GM18858 (cell line): Measurements from ENCODE around the gene ATP10B.
"Not testable (repeated sequence)": the region's sequence is repeated elsewhere in the genome, so short reads cannot be mapped to it uniquely, and the experiment has no call there.

Experiments used
- ATAC-seq: cut with Tn5 transposase; IDR thresholded peaks from one replicate; pipeline ENCODE4 v1.9.1; 2021; ENCODE audit not compliant: unreplicated experiment

Gene ATP10B

DNA sequence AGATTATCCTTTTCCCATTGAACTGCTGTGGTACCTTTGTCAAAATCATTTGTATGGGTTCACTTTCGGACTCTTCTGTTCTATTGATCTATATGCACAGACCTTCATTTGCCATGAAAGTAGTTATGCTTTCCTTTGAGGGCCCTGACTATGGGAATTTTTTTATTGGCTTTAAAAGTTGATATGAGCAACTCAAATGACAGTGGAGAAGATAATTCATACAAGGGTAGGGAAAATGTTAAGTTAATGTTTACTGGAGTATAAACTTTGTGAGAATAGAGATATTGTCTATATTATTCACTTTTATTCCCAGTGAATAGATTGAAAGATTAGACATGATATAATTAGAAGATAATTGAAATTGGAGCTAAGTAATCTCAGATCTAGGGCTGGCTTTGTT, 94.8 kb downstream of the ATP10B start:
- ATAC-seq, result no peak

DNA sequence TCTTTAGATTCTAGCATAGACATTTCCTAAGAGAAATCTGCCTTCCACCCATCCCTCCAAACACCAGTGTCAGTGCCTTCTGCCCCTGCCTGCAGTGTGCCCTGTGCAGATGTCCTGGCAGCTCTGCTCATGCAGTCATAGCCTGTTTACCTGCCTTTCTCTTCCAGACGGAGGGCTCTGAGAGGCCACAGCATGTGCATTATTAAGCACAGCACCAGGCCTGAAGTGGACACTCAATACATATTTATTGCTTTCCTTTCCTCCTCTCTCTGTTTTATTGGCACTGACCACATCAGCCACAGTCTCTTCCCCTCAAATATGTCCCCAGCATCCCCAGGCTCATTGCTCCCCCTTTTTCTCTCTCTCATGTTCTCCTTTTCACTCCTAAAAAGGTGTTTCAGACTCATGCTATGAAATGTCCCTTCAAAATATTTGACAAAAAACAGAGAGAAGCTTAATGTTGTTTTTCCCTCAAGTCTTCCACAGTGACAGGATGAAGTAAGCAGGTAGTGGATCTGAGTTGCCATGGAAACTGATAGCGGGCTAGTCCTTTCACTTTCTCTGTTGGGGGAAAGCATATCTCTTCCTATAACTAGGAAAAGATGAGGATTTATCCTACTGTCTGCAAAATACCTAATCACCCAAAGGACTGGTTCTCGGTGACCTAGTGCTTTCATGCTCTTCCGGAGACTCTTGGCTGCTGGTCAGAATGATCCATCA, 100.9 kb downstream of the ATP10B start:
- ATAC-seq, result no peak

DNA sequence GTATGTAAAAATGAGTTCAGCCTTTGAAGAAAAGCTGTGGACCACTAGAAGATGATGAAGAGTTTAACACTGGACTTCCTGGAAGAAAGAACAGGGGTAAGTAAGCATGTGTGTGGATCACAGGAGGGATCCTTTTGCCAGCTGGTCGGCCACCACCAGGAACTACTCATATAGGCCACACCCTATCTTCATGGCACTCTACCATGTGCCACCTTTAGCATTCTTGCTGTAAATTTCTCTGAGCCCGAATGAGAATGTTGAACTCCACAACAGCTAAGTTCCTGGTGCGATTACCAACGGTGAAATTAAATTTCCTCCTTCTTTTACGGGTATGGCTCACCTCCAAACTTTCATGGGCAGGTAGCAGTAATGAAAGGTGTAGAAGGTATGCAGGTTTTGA, 102.3 kb downstream of the ATP10B start:
- ATAC-seq, result no peak

DNA sequence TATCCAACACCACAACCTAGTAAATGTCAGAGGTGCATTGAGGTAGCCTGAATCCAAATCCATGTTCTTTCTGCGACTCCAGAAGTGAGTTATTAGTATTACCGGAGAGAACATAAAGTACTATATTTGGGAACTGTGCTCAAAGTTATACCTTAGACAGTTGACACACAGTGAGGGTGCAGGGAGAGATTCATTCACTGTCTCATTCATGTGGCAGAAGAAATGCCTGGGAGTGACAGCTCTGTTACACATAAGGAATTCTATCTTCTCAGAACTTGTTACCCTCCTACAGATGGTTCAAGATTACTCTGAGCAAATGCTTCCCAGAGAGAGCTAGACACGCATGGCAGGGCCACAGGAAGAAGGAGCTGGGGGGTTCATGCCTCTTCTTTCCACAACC, 103.0 kb downstream of the ATP10B start:
- ATAC-seq, result no peak

DNA sequence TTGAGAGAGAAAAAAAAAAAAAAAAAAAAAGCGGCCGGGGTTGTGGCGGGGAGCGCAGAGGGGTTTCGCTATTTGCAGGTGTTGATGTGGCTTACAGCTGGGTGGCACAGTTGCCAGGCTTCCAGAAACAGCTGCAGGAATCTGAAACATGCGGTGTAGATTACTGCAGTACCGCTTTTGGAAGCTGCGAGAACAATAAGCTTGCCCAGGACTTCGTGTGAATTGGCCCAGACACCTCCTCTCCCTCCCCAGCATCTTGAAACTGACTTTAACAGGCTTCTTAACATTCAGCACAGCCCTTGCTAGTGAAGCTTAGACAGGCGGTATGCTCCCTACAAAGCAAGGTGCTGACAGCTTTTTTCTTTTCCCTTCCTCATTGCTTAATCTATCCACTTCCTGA, 104.0 kb downstream of the ATP10B start:
- ATAC-seq, result no peak

DNA sequence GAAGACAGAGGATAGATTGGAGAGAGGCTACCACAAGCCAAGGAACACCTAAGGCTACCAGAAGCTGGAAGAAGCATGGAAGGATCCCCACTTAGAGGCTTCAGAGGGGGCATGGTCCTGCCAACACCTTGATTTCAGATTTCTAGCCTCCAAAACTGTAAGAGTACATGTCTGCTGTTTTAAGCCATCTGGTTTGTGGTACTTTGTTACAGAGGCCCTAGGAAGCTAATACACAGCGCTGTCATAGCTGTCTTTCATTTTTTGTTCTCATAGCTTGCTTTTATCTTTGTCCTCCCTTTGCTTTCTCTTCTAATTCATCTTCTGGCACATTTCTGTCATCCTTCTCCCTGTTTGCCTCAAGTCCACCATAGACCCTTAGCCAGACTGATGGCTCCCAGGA, 104.5 kb downstream of the ATP10B start:
- ATAC-seq, result no peak

DNA sequence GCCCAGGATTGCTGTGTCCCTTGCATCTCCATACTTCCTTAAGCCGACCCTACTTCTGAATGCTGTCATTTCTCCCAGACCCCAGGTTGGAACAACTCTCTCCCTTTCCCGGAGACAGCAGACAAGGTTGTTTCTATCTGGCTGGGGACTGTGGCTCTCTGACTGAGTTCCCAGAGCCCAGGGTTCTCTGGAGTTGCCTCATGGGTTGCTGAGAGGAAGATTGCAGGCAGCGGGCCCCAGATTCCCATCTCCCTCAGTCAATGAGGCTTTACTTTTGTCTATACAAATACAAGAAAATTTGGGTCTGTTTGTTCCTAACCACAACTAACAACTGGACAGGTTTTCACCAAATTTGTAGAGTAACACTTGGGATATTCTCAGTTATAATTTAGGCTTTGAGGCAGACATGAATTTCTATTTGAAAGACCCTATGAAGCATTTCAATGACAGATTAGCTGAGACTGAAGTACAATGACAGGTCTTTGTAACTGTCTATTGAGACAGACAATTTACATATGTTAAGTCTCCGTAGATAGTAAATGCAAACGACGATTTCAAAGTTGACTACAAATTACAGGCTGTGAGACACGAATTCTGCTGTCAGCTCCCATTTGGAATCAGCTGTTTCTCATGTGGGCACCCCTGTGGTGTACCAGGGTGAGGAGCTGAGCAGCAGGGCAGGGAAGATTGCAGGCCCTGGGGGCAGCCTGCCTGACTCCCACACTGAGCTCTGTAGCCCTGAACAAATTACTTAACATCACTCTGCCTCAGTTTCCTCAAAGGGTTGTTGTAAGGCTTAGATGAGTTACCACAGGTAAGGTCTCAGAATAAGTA, 107.5 kb downstream of the ATP10B start:
- ATAC-seq, result no peak

DNA sequence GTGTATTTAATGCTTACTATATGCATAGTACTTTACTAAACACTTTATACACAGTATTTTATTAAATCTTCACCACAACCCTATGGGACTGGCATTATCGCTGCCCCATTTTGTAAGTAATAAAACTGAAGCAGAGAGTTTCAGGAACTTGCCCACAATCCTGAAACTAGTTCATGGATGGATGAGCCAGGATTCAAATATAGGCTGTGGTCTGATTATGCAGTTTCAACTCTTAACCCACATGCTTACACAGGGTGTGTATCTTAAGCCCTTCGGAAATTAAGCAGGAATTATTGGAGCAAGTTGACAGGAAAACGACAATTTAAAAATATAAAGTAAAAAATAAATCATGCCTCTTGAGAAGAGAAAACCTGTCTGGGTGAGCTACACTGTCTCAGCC, 109.0 kb downstream of the ATP10B start:
- ATAC-seq, result peak; percentile 72

DNA sequence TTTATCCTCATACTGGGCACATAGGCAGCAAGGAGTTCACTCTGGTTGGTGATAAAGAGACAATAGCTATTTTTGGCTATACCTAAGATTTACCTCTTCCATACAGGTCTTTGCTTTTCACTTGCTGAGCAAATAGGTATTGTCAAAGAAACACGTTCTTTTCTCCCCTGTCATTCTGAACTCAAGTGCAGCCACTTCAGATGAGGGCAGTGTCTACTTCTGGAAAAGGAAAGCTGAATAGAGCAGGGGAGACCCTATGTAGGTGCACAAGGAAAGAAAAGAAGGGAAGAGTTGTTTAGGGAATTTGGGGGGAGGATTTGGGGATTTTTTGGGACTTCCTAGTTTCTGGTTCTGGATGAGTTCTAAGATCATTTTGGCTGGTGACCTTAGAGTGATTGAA, 109.6 kb downstream of the ATP10B start:
- ATAC-seq, result no peak

DNA sequence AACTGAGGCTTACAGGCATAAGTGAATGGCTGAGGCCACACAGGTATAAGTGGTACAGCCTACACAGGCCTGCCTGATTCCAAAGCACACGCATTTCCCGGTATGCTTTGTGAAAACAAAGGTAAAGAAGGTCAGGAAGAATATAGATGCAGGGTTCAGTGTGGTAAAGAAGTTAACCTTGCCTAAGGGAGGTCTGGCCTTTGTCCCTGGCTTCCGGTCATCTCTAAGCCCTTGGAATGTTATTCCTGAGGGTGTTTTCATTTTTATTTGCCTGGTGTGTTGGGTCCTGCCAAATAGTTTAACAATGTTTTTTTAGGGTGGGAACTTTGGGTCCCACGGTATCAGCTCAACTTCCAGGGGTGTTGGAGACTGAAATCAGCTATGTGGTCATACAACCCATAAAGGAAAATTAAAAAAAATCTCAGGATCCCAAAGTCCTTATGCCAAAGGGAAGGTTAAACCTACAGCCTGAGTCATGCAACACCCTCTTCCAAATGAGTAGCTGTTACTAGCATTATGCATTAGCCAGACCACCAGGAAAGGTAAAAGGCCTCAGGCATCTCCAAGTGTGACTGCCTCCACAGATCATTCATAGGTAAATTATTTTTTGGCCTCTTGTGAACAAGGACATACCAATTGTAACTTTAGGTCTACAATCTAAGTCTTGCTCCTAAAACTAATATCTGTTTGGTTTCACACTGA, 124.6 kb downstream of the ATP10B start:
- ATAC-seq, result no peak

DNA sequence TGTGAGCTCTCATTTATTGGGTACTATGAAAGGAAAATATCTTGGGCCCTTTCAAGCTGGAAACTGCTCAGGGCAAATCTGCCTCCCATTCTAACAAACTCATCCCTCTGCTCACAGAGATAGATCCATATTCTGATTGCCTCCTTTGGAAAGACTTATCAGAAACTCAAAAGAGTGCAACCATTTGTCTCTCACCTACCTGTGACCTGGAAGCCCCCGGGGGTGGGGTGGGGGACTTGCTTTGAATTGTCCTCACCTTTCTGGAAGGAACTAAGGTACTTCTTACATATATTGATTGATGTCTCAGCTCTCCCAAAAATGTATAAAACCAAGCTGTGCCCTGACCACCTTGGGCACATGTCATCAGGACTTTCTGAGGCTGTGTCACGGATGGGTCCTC, 125.3 kb downstream of the ATP10B start:
- no peak for ATAC-seq

DNA sequence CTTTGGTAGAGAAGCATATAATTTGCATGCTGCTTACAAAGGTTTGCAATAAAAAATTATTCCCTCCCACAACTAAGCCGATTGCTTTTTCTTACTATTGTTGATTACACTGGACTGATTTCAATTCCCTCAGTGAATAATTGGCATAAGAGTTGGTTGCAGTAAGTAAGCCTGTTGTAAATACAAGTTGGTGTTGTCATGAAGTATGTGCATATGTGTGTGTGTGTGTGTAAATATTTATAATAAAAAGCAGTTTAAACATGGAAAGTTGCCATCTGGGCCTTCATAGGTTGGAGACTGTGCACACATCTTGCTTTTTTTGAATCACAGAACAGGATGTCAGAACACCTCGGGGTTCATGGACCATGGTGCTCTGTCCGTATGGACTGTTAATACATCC, 131.2 kb downstream of the ATP10B start:
- ATAC-seq, result no peak

DNA sequence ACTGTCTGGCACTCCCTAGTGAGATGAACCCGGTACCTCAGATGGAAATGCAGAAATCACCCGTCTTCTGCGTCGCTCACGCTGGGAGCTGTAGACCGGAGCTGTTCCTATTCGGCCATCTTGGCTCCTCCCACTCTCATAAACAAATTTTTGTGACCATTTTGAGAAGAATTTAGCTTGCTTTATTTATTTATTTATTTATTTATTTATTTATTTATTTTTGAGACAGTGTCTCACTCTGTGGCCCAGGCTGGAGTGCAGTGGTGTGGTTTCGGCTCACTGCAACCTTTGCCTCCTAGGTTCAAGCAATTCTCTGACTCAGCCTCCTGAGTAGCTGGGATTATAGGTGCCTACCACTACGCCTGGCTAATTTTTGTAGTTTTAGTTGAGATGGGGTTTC, 136.5 kb downstream of the ATP10B start:
- not testable (repeated sequence) for ATAC-seq

DNA sequence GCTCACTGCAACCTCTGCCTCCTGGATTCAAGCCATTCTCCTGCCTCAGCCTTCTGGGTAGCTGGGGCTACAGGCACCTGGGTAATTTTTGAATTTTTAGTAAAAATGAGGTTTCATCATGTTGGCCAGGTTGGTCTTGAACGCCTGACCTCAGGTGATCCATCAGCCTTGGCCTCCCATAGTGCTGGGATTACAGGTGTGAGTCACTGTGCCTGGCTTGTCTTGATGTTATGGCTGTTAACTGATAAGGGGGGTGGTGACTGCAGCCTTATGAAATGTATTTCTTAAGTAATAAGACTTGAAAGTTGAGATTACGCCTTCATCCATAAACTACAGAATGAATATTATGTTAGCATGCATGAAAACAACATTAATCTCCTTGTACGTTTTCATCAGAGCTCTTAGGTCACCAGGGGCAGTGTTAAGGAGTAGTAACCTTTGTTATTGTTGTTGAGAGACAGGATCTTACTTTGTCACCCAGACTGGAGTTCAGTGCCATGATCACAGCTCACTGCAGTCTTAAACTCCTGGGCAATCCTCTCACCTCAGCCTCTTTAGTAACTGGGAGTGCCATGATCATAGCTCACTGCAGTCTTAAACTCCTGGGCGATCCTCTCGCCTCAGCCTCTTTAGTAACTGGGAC, 148.3 kb downstream of the ATP10B start:
- ATAC-seq, result no peak

DNA sequence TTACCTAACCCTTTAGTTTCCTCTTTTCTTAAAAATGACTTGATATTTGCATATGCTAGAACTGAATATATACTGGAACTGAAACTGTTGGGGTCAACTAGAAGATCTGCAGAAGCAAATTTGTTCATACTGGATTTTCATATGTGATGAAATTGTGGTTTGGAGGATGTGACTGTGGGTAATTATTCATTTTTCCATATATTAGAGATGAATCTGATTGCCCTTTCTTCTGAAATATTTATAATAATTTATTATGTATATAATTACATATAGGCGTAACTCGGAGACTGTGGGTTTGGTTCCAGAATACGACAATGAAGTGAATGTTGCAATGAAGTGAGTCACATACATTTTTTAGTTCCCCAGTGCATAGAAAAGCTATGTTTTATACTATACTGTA, 149.1 kb downstream of the ATP10B start:
- ATAC-seq, result peak; percentile 96

DNA sequence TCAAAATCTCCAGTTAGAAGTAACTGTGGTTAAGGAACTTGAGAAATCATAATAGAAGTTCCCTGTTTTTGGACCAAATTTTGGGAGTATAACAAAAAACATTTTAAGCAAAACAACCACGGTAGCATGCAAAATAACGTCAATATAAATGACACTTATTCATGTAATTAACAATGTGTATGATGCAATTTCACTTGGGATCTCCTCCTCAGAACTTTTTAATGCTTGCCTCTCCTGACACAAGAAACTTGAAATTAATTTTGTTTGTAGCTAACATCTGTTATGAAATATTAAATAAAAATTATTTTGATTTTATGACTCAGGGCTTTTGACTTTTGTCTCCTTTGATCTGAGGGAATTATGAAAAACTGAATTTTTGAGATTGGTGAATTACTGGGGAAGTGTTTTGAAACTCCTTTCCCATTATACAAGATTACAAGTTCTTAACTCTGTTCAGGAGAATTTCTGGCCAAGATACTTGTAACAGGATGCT, 149.7 kb downstream of the ATP10B start:
- ATAC-seq, result no peak

DNA sequence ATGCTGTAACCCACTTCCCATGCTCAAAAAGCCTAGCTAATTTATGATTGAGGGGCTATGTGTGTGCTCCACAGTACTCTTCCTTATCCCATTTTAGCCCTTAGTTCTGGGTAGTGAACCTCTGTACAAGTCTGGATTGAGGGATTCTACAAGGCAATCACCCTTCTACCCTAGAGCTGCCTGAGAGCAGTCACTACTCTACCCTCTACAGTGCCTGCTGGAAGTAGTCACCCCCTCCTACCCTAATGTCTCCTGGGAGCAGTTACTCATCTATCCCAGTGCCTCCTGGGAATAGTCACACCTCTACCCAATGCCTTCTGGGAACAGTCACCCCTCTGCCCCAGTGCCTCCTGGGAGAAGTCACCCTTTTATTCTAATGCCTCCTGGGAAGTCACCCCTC, 150.6 kb downstream of the ATP10B start:
- no peak for ATAC-seq

DNA sequence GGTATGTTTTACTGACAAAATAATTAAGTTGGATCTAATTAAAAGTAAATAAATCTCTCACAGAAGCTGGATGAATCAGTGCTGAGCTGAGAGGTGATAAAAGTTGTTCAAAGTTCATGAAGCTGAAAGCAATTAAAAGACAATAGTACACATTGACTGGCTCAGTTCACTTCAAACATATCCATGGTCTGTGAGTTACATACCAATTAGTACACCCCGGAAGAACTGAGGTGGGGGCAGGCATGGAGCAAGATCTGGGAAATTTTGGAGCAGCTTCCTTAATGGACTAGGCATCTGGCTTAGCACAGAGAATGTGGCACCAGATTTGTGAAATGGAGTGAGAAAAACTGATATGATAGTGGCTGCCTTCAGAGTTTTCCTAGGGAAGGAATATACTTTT, 152.7 kb downstream of the ATP10B start:
- ATAC-seq, result no peak

DNA sequence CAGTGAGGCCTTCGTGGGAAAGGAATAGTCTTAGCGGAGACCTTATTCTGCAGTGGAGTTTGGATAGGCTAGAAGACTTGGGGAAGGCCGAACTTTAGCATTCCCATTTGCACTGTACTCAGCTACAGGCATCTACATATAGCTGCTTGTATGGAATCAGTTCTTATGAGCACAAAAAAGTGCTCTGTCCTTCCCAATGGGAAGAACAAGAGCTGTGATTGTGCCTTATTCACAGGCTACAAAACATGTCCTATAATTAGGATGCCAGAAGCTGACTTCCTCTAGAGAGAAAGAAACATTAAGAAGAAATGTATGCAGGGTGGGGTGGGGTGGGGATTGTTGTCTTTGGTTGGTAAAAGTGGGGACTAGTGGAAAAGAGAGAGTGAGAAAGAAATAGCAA, 154.7 kb downstream of the ATP10B start:
- no peak for ATAC-seq

DNA sequence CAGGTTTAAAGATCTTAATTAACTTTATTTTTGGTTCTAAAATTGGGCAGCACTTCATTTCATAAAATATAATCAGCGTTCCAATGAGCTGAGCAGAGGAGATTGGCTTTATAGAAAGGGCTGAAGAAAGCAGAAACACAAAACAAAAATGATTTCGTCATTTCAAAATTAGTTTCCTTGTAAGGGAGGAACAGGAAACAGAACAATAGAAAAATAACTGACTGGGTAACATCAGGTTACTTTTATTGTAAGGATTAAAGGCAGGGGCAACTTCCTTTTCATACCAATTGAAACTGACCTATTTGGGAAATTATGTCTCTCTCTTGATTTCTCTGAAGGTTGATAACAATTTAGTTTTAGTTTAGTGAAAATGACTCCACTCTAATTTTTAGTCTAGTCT, 157.1 kb downstream of the ATP10B start:
- no peak for ATAC-seq

DNA sequence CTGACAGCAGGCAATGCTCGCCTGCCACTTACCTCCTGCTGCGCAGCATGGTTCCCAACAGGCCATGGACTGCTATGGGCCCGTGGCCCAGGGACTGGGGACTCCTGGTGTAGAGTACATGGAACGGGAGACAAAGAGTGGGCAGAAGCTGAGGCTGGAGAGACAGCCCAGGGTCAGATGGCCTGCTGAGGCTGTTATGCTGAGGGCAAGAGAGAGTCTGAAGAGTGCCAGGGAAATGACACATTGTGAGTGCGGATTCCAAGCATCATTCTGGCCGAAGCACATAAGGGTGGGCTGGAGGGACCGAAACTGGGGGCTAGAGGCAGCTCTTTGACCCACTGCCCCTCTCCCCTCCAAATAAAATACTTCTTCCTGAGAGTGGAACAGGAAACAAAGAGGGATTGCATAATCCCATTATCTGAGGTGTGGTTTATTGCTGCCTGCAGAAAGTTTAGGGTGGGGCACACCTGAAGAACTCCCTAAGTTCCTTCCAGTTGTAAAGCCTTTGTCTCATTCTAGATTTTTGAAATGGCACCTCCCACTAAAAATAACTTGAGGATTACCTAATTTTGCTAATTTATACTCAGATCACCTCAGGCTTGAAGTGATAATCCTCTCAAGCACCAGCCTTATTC, 158.1 kb downstream of the ATP10B start:
- no peak for ATAC-seq
